Putamen (tissue), 1 donor: ENCODE measurements around the gene SRGAP3.

Source experiments
- DNase-seq: peaks from one replicate; pipeline ENCODE4 v3.0.0-alpha.2; 2016; ENCODE audit warnings: low spot score

Gene SRGAP3

GRCh38 chr3:8984081-8984480, 265.4 kb downstream of the SRGAP3 start:
- no peak for DNase-seq

GRCh38 chr3:8983591-8983990, 265.9 kb downstream of the SRGAP3 start:
- no peak for DNase-seq

GRCh38 chr3:8983026-8983425, 266.4 kb downstream of the SRGAP3 start:
- DNase-seq = no peak

GRCh38 chr3:8982509-8982908, 266.9 kb downstream of the SRGAP3 start:
- DNase-seq = no peak

- DNase-seq = no peak
Measured at GRCh38 chr3:8981700-8982099, 267.7 kb downstream of the SRGAP3 start.

- no peak for DNase-seq
Measured at GRCh38 chr3:8981296-8981695, 268.1 kb downstream of the SRGAP3 start.

- no peak for DNase-seq
Measured at GRCh38 chr3:8980756-8981257, 268.6 kb downstream of the SRGAP3 start.

- DNase-seq = no peak
Measured at GRCh38 chr3:8979262-8979661, 270.2 kb downstream of the SRGAP3 start.

GRCh38 chr3:8978551-8978950, 270.9 kb downstream of the SRGAP3 start:
- DNase-seq = no peak

GRCh38 chr3:8976540-8977182, 272.8 kb downstream of the SRGAP3 start:
- no peak for DNase-seq

- DNase-seq = no peak
Measured at GRCh38 chr3:8975081-8976020, 274.1 kb downstream of the SRGAP3 start.

GRCh38 chr3:8974458-8974857, 275.0 kb downstream of the SRGAP3 start:
- DNase-seq = no peak

GRCh38 chr3:8972639-8973038, 276.8 kb downstream of the SRGAP3 start:
- DNase-seq = no peak

GRCh38 chr3:8970971-8971589, 278.4 kb downstream of the SRGAP3 start:
- DNase-seq = peak; percentile 57

GRCh38 chr3:8969241-8969640, 280.2 kb downstream of the SRGAP3 start:
- DNase-seq = no peak

GRCh38 chr3:8968375-8968882, 281.0 kb downstream of the SRGAP3 start:
- no peak for DNase-seq

- DNase-seq = no peak
Measured at GRCh38 chr3:8967553-8967952, 281.9 kb downstream of the SRGAP3 start.

- no peak for DNase-seq
Measured at GRCh38 chr3:8966820-8967348, 282.6 kb downstream of the SRGAP3 start.

GRCh38 chr3:8966150-8966819, 283.2 kb downstream of the SRGAP3 start:
- DNase-seq = no peak

- DNase-seq = no peak
Measured at GRCh38 chr3:8964436-8965370, 284.7 kb downstream of the SRGAP3 start.
